GM12864 (cell line): Measurements from ENCODE around the gene ATP5MK.
"Not testable (repeated sequence)": the region's sequence is repeated elsewhere in the genome, so short reads cannot be mapped to it uniquely, and the experiment has no call there.

Experiments used
- DNase-seq: peaks from one replicate; pipeline ENCODE4 v3.0.0-alpha.2; 2011; ENCODE audit warnings: low read depth
- H3K4me3 ChIP-seq: 2 replicates; pipeline ENCODE4 v1.5.1; 2011; ENCODE audit warnings: mild to moderate bottlenecking, low read depth, low read length, control low read depth
- TF ChIP-seq, protein P1 (sequence below): IDR thresholded peaks from 2 replicates; pipeline ENCODE4 v1.5.1; 2011; ENCODE audit warnings: low read depth, mild to moderate bottlenecking, moderate library complexity, low read length, control low read depth, inconsistent platforms; ENCODE audit errors: missing control alignments

ATP5MK gene

DNA sequence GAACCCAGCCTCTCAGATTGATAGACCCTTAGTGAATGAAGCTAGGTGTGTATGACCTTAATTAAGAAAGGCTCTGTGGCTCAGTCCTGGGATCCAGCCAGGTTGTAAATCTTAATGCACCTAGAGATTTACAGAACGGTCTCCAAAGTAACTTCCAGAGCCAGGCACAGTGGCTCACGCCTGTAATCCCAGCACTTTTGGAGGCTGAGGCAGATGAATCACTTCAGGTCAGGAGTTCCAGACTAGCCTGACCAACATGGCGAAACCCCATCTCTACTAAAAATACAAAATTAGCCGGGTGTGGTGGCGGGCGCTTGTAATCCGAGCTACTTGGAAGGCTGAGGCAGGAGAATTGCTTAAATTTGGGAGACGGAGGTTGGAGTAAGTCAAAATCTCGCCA, 31.6 kb upstream of the ATP5MK start:
- TF ChIP-seq, protein P1, sequence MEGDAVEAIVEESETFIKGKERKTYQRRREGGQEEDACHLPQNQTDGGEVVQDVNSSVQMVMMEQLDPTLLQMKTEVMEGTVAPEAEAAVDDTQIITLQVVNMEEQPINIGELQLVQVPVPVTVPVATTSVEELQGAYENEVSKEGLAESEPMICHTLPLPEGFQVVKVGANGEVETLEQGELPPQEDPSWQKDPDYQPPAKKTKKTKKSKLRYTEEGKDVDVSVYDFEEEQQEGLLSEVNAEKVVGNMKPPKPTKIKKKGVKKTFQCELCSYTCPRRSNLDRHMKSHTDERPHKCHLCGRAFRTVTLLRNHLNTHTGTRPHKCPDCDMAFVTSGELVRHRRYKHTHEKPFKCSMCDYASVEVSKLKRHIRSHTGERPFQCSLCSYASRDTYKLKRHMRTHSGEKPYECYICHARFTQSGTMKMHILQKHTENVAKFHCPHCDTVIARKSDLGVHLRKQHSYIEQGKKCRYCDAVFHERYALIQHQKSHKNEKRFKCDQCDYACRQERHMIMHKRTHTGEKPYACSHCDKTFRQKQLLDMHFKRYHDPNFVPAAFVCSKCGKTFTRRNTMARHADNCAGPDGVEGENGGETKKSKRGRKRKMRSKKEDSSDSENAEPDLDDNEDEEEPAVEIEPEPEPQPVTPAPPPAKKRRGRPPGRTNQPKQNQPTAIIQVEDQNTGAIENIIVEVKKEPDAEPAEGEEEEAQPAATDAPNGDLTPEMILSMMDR = no peak

DNA sequence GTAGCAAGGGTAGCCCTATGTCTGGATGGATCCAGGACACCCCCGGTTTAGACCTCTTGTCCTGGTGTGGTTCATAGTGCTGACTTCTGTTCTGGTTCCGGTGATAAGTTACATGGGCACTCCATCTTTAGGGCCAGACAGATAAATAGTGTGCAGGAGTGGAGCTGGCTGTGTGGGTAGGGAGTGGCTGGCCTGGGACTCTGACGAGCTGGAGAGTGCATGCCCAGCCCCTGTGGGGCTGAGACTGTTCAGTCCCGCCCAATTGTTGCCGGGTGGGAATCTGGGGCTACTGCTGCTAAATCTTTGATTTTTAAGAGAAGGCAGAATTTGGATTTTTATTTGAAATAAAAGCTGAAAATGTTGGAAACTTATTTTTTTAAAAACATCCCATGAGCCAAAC, 27.5 kb upstream of the ATP5MK start:
- no peak for DNase-seq
- TF ChIP-seq, protein P1 = no peak
- H3K4me3 ChIP-seq = no peak overlapping the region

More for the DNA sequence above, 31.6 kb upstream of the ATP5MK start:
- H3K4me3 ChIP-seq = no peak overlapping the region
- no peak for DNase-seq

DNA sequence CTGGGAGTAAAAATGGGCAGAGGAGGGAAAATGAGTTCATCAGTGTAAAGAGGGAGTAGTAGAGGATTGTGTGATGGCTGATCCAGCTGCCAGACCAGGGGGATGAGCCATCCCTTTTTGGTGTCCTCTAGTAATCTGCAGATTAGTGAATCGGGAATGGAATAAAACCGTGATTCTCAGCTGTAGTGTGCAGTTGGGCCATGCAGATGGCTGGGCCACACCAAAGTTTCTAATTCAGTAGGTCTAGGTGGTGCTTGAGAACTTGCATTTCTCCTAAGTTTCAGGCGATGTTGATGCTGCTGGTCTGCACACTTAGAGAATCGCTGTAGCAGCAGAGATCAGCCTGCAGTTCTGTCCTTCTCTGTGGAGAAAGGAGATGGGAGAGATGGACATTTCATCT, 22.8 kb upstream of the ATP5MK start:
- no peak overlapping the region for H3K4me3 ChIP-seq
- no peak for DNase-seq
- TF ChIP-seq, protein P1 = no peak

DNA sequence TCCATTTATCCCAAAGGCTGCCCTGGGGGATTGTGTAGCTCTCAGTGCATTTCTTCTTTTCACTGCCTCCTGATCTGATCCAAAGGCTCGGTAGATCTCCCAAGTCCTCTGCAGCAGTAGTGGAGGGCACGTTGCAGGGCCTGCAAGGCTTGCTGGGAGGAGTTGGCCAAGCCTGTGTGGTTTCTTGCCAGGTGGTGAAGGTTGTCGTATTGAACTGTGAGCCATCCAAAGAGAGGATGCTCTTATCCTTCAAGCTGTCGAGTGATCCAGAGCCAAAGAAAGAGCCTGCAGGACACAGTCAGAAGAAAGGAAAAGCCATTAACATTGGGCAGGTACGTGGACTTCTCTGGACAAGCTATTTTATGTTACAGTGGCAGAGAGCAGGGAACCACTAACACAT, 21.3 kb upstream of the ATP5MK start:
- H3K4me3 ChIP-seq = no peak overlapping the region
- no peak for DNase-seq
- TF ChIP-seq, protein P1 = no peak

DNA sequence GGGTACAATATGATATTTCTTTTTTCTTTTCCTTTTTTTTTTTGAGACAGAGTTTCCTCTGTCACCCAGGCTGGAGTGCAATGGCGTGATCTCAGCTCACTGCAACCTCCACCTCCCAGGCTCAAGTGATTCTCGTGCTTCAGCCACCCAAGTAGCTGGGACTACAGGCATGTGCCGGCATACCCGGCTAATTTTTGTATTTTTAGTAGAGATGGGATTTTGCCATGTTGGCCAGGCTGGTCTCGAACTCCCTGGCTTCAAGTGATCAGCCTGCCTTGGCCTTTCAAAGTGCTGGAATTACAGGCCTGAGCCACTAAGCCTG, 20.8 kb upstream of the ATP5MK start:
- H3K4me3 ChIP-seq, DNase-seq: not testable (repeated sequence)

DNA sequence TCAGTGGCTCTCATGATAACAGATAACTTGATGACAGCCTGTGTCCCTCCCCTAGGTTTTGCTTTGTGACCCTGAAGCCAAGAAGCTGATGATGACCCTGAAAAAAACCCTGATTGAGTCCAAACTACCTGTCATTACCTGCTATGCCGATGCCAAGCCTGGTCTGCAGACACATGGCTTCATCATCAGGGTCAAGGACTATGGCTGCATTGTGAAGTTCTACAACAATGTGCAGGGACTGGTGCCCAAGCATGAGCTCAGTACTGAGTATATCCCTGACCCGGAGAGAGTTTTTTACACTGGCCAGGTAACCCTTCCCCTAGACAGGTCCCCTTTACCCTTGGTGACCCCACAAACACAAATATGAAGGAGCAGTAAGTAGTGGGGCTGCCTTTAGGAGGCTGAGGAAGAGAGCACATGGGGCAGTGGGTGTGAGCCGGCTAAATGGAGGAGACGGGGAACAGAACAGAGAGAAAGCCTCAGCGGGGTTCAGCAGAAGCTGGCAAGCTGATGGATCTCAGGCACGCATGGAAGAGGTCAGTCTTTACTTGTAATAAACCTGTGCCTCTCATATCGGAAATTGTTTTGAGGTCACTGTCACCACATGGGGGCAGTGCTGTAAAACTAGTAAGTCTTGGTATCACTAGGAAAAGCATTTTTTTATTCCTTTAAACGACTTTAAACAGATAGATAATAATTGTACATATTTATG, 20.3 kb upstream of the ATP5MK start:
- TF ChIP-seq, protein P1 = peak; percentile 53
- H3K4me3 ChIP-seq = no peak overlapping the region
- DNase-seq = peak; percentile 43

DNA sequence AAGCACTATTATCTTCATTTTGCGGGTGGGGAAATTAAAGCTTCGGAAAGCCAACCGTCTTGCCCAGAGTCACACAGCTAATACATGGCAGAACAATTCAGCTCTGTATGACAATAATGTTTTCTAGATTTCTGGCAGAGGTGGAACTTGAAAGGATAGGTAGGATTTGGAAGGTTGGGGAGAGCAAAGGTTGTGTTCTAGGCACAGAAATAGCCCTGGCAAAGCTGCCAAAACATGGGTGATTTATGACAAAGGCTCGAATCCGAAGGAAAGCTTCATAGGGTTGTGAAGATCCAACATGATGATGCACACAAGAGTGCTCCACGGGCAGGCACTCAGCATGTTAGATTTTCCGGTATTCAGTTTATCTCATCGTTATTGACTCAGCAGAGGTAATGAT, 19.3 kb upstream of the ATP5MK start:
- no peak for DNase-seq
- TF ChIP-seq, protein P1 = no peak
- H3K4me3 ChIP-seq = no peak overlapping the region
